Thyroid gland (tissue), 4 donors: ENCODE measurements around the gene SLC10A3. TPM values are rescaled to one million over a fixed set of nuclear protein-coding genes. Genes with fewer than 3 reads are reported as not detected.

Source experiments
- DNase-seq, 2 donors: peaks; one replicate each; pipeline ENCODE4 v3.0.0-alpha.2; 2019
- H3K27ac ChIP-seq, 3 donors: fragments of 200-600 bp; sonication (generic); 1 replicate in 2 of 3; 2 replicates in 1 of 3; pipeline ENCODE4 v1.5.1; 2016 to 2019; ENCODE audit warnings: mild to moderate bottlenecking in 1 of 3, moderate library complexity in 1 of 3
- H3K27me3 ChIP-seq: fragments of 200-600 bp; sonication (generic); one replicate; pipeline ENCODE4 v1.5.1; 2019
- H3K36me3 ChIP-seq, 2 donors: fragments of 200-600 bp; sonication (generic); one replicate each; pipeline ENCODE4 v1.5.1; 2016 to 2019
- H3K4me1 ChIP-seq, 2 donors: fragments of 200-600 bp; sonication (generic); one replicate each; pipeline ENCODE4 v1.5.1; 2017 to 2019
- H3K4me3 ChIP-seq, 3 donors: fragments of 200-600 bp; sonication (generic); replicated peaks in 1 of 3; 1 replicate in 2 of 3; 2 replicates in 1 of 3; pipeline ENCODE4 v1.5.1; 2016; ENCODE audit warnings: mild to moderate bottlenecking in 1 of 3
- H3K9me3 ChIP-seq: fragments of 200-600 bp; sonication (generic); one replicate; pipeline ENCODE4 v1.5.1; 2017
- CTCF ChIP-seq, 6 experiments: fragments of 200-600 bp in 3 of 6; fragments of 450-650 bp in 3 of 6; sonication (generic) in 3 of 6; IDR thresholded peaks; one replicate each; pipeline ENCODE4 v1.5.1; 2016 to 2019; ENCODE audit warnings: antibody characterized with exemption in 6 of 6, mild to moderate bottlenecking in 2 of 6, inconsistent platforms in 1 of 6, moderate library complexity in 1 of 6
- POLR2A ChIP-seq, 2 donors: fragments of 450-650 bp; IDR thresholded peaks; one replicate each; pipeline ENCODE4 v1.6.1; 2017; ENCODE audit warnings: antibody characterized with exemption in 2 of 2, mild to moderate bottlenecking in 2 of 2, moderate library complexity in 1 of 2
- WGBS, 2 donors: methylation state at CpG; one replicate each; pipeline ENCODE4 v1.1.5; 2017; 5-methylcytosine and 5-hydroxymethylcytosine counted together
- intact Hi-C: fragments of 100-400 bp; cut with DNase I; formaldehyde crosslinking; loops from one replicate; pipeline ENCODE4 v1.15.1; 2023
- total RNA-seq, 4 donors: library from RNA; depleted of rRNA; stranded (reverse); fragments of >200 nt; gene quantifications; one replicate each; pipeline ENCODE4 v1.2.3, GENCODE V29; 2016

The SLC10A3 gene
- total RNA-seq, 4 donors from 2014 or later = 21.9 to 40.6 (median 29.3) TPM

- Histone ChIP-seq H3K27me3 (no peaks in the 10 kb centered on the region), H3K36me3 (peaks cover 0 to 6% of the 10 kb centered on the region in 2 donors), H3K27ac (no peak overlapping the region), H3K9me3 (no peaks in the 10 kb centered on the region), H3K4me1 (no peaks in the 10 kb centered on the region), H3K4me3 (no peak overlapping the region)
- no peak for TF ChIP-seq CTCF (IDR thresholded peaks at IDR 0.05)
- no peak for TF ChIP-seq POLR2A (IDR thresholded peaks at IDR 0.05)
- 95% methylated on average over 9 of the region's 15 CpGs; no CpG with 5 or more reads in 1 of the 2 donors for whole genome bisulfite sequencing, 2 donors
- no peak for DNase-seq
- intact Hi-C loops = no loop called here
Measured at GRCh38 chrX:154466907-154467306, 23.5 kb downstream of the SLC10A3 start.

GRCh38 chrX:154466036-154466435, 24.4 kb downstream of the SLC10A3 start:
- no peaks in the 10 kb centered on the region for H3K9me3 ChIP-seq
- TF ChIP-seq CTCF (IDR thresholded peaks at IDR 0.05) (no peak), POLR2A (IDR thresholded peaks at IDR 0.05) (no peak)
- H3K36me3 ChIP-seq = peaks cover 0 to 6% of the 10 kb centered on the region in 2 donors
- WGBS, 2 donors = 90 to 100% methylated on average over 2 to 5 of the region's 32 CpGs
- no peak overlapping the region for H3K27ac ChIP-seq
- no peaks in the 10 kb centered on the region for H3K27me3 ChIP-seq
- no peak overlapping the region for H3K4me3 ChIP-seq
- no peaks in the 10 kb centered on the region for H3K4me1 ChIP-seq
- DNase-seq = no peak
- intact Hi-C loops = no loop called here

- Histone ChIP-seq H3K36me3 (peaks cover 0 to 6% of the 10 kb centered on the region in 2 donors), H3K4me3 (no peak overlapping the region)
Measured at GRCh38 chrX:154465601-154466000, 24.8 kb downstream of the SLC10A3 start.

GRCh38 chrX:154464806-154465365, 25.5 kb downstream of the SLC10A3 start:
- Histone ChIP-seq H3K36me3 (peaks cover 0 to 6% of the 10 kb centered on the region in 2 donors), H3K4me1 (no peaks in the 10 kb centered on the region)
- intact Hi-C loops = no loop called here

More at GRCh38 chrX:154465601-154466000, 24.8 kb downstream of the SLC10A3 start:
- WGBS, 2 donors = no CpG with 5 or more reads among the region's 14 CpGs
- no peaks in the 10 kb centered on the region for H3K27me3 ChIP-seq
- no peaks in the 10 kb centered on the region for H3K9me3 ChIP-seq
- H3K4me1 ChIP-seq = no peaks in the 10 kb centered on the region
- TF ChIP-seq CTCF (IDR thresholded peaks at IDR 0.05) = no peak
- TF ChIP-seq POLR2A (IDR thresholded peaks at IDR 0.05) = no peak
- intact Hi-C loops = no loop called here
- H3K27ac ChIP-seq = no peak overlapping the region
- no peak for DNase-seq

More at GRCh38 chrX:154464806-154465365, 25.5 kb downstream of the SLC10A3 start:
- H3K4me3 ChIP-seq = no peak overlapping the region
- H3K9me3 ChIP-seq = no peaks in the 10 kb centered on the region
- no peak for TF ChIP-seq POLR2A (IDR thresholded peaks at IDR 0.05)
- TF ChIP-seq CTCF (IDR thresholded peaks at IDR 0.05) = no peak
- no peak for DNase-seq
- WGBS, 2 donors = no CpG with 5 or more reads among the region's 28 CpGs
- no peaks in the 10 kb centered on the region for H3K27me3 ChIP-seq
- no peak overlapping the region for H3K27ac ChIP-seq
